Natural killer cell (primary cell): Measurements from ENCODE around the gene MICOS13. TPM values are rescaled to one million over a fixed set of nuclear protein-coding genes. Genes with fewer than 3 reads are reported as not detected.

Experiments
- ATAC-seq, 3 donors: fragments of 150-1000 bp in 2 of 3; fragments of 200-7000 bp in 1 of 3; cut with Tn5 transposase; 1 replicate in 1 of 3; 2 replicates in 2 of 3; pipeline ENCODE4 v1.10.0; 2021; ENCODE audit warnings: mild to moderate bottlenecking in 2 of 3, moderate library complexity in 2 of 3
- DNase-seq, 2 donors: peaks; one replicate each; pipeline versions ENCODE4 v3.0.0 to v3.0.0-alpha.2; 2013 to 2021; ENCODE audit warnings: mixed read lengths in 1 of 2
- H3K27ac ChIP-seq: one replicate; pipeline ENCODE4 v1.5.1; 2013; ENCODE audit warnings: mild to moderate bottlenecking, low read length
- H3K27me3 ChIP-seq: one replicate; pipeline ENCODE4 v1.6.1; 2013; ENCODE audit warnings: low read length; ENCODE audit not compliant: control insufficient read depth, insufficient read depth
- H3K36me3 ChIP-seq: one replicate; pipeline ENCODE4 v1.6.1; 2013; ENCODE audit warnings: low read length; ENCODE audit not compliant: control insufficient read depth, insufficient read depth
- H3K4me1 ChIP-seq: one replicate; pipeline ENCODE4 v1.6.1; 2013; ENCODE audit warnings: low read length; ENCODE audit not compliant: control insufficient read depth, insufficient read depth
- H3K4me3 ChIP-seq: one replicate; pipeline ENCODE4 v1.5.1; 2013; ENCODE audit warnings: low read length
- H3K9me3 ChIP-seq: one replicate; pipeline ENCODE4 v1.6.1; 2013; ENCODE audit warnings: low read length; ENCODE audit not compliant: control insufficient read depth, insufficient read depth
- H3K27ac Mint-ChIP-seq, 2 donors: one replicate each; pipeline ENCODE4 v1.8.0; 2022; ENCODE audit warnings: mild to moderate bottlenecking in 2 of 2, mixed read lengths in 2 of 2, moderate library complexity in 1 of 2
- H3K27me3 Mint-ChIP-seq, 2 donors: one replicate each; pipeline ENCODE4 v1.8.0; 2022; ENCODE audit warnings: low read depth in 2 of 2, mixed read lengths in 2 of 2
- H3K36me3 Mint-ChIP-seq: one replicate; pipeline ENCODE4 v1.8.0; 2022; ENCODE audit warnings: mixed read lengths
- H3K4me1 Mint-ChIP-seq, 2 donors: one replicate each; pipeline ENCODE4 v1.8.0; 2022; ENCODE audit warnings: mixed read lengths in 2 of 2
- H3K4me3 Mint-ChIP-seq: one replicate; pipeline ENCODE4 v1.8.0; 2022; ENCODE audit warnings: mild to moderate bottlenecking, moderate library complexity, mixed read lengths
- H3K9me3 Mint-ChIP-seq, 2 donors: one replicate each; pipeline ENCODE4 v1.8.0; 2022; ENCODE audit warnings: mixed read lengths in 2 of 2
- CTCF ChIP-seq: fragments of 200-600 bp; IDR thresholded peaks from one replicate; pipeline ENCODE4 v1.8.0; 2022; ENCODE audit warnings: antibody characterized with exemption
- WGBS: methylation state at CpG from one replicate; pipeline ENCODE4 v1.1.7; 2013; ENCODE audit warnings: missing lambda C conversion rate; ENCODE audit not compliant: insufficient coverage; 5-methylcytosine and 5-hydroxymethylcytosine counted together
- intact Hi-C: fragments of 100-400 bp; cut with micrococcal nuclease; formaldehyde crosslinking; loops from one replicate; pipeline ENCODE4 v1.14.2; 2022
- total RNA-seq, 4 donors: library from RNA; stranded (reverse); fragments of 120-200 nt in 1 of 4; gene quantifications; one replicate each; pipeline versions ENCODE4 v1.2.3 to v1.2.4, GENCODE V29; 2013 to 2022

The MICOS13 gene
- total RNA-seq, 3 donors from 2014 or later (not counting 1 experiment from before 2014, with no cell fraction given), result 17.7 to 27.7 (median 25.1) TPM

- Mint-ChIP-seq H3K27me3 (no peaks in the 10 kb centered on the region), H3K9me3 (no peaks in the 10 kb centered on the region), H3K4me1 (no peaks in the 10 kb centered on the region), H3K4me3 (no peak overlapping the region), H3K27ac (no peak overlapping the region), H3K36me3 (peaks cover 11% of the 10 kb centered on the region)
- intact Hi-C loops, result no loop called here
- H3K9me3 ChIP-seq, result no peaks in the 10 kb centered on the region
- TF ChIP-seq CTCF, result no peak
- no peak overlapping the region for H3K27ac ChIP-seq
- 99% methylated on average over 5 of the region's 5 CpGs for WGBS
- H3K4me1 ChIP-seq, result no peaks in the 10 kb centered on the region
- H3K36me3 ChIP-seq, result peaks cover 84% of the 10 kb centered on the region
- no peak for DNase-seq
- no peak overlapping the region for H3K4me3 ChIP-seq
- ATAC-seq, result no peak
- no peaks in the 10 kb centered on the region for H3K27me3 ChIP-seq
Measured at GRCh38 chr19:5654931-5655330, 25.4 kb downstream of the MICOS13 start.

GRCh38 chr19:5652261-5652660 lies 28.1 kb downstream of the MICOS13 start:
- Mint-ChIP-seq H3K27me3 (no peaks in the 10 kb centered on the region), H3K36me3 (peaks cover 16% of the 10 kb centered on the region), H3K4me3 (no peak overlapping the region), H3K27ac (peak overlapping the region in 1 of 2 donors; percentile 31), H3K4me1 (peaks cover 0 to under 1% of the 10 kb centered on the region in 2 donors), H3K9me3 (no peaks in the 10 kb centered on the region)
- Histone ChIP-seq H3K36me3 (peaks cover 82% of the 10 kb centered on the region), H3K27me3 (no peaks in the 10 kb centered on the region), H3K27ac (no peak overlapping the region), H3K9me3 (no peaks in the 10 kb centered on the region), H3K4me1 (no peaks in the 10 kb centered on the region), H3K4me3 (no peak overlapping the region)
- DNase-seq (no peak), ATAC-seq (no peak)
- TF ChIP-seq CTCF, result no peak
- intact Hi-C loops, result no loop called here
- WGBS, result 98% methylated on average over 10 of the region's 10 CpGs

GRCh38 chr19:5651361-5651760 lies 29.0 kb downstream of the MICOS13 start:
- Mint-ChIP-seq H3K4me1 (peaks cover 9% of the 10 kb centered on the region in 2 donors), H3K4me3 (no peak overlapping the region), H3K27me3 (no peaks in the 10 kb centered on the region), H3K36me3 (peaks cover 23% of the 10 kb centered on the region), H3K9me3 (no peaks in the 10 kb centered on the region), H3K27ac (no peak overlapping the region)
- Histone ChIP-seq H3K27ac (no peak overlapping the region), H3K4me1 (no peaks in the 10 kb centered on the region), H3K27me3 (no peaks in the 10 kb centered on the region), H3K9me3 (no peaks in the 10 kb centered on the region), H3K4me3 (no peak overlapping the region), H3K36me3 (peaks cover 85% of the 10 kb centered on the region)
- DNase-seq, result no peak
- peak in 1 of 3 donors; percentile 17 for ATAC-seq
- intact Hi-C loops, result no loop called here
- TF ChIP-seq CTCF, result no peak
- 97% methylated on average over 5 of the region's 5 CpGs for WGBS

- intact Hi-C loops, result no loop called here
- peaks cover 28 to 35% of the 10 kb centered on the region in 2 donors for H3K4me1 Mint-ChIP-seq
- H3K27me3 Mint-ChIP-seq, result no peaks in the 10 kb centered on the region
- H3K9me3 Mint-ChIP-seq, result no peaks in the 10 kb centered on the region
- H3K36me3 ChIP-seq, result peaks cover 81% of the 10 kb centered on the region
- DNase-seq (no peak), ATAC-seq (no peak)
- no peak overlapping the region for H3K4me3 ChIP-seq
- no peak for TF ChIP-seq CTCF
- H3K4me1 ChIP-seq, result no peaks in the 10 kb centered on the region
- no peak overlapping the region for H3K4me3 Mint-ChIP-seq
- H3K27ac ChIP-seq, result no peak overlapping the region
- WGBS, result 100% methylated on average over 3 of the region's 11 CpGs
- H3K27me3 ChIP-seq, result no peaks in the 10 kb centered on the region
- H3K36me3 Mint-ChIP-seq, result peaks cover 48% of the 10 kb centered on the region
- no peaks in the 10 kb centered on the region for H3K9me3 ChIP-seq
- peak overlapping the region in 1 of 2 donors; percentile 12 for H3K27ac Mint-ChIP-seq
Measured at GRCh38 chr19:5648464-5648863, 31.9 kb downstream of the MICOS13 start.
